Vagina (tissue), 2 donors: ENCODE results near the gene IFI6. TPM values are rescaled to one million over a fixed set of nuclear protein-coding genes. Genes with fewer than 3 reads are reported as not detected.
A peak's percentile ranks its signal among the peaks of the same experiment; 100 is the strongest.

Experiments
- DNase-seq, 2 donors: peaks; one replicate each; pipeline ENCODE4 v3.0.0-alpha.2; 2017; ENCODE audit errors: extremely low spot score in 2 of 2
- H3K27ac ChIP-seq: fragments of 200-600 bp; sonication (generic); one replicate; pipeline ENCODE4 v1.5.1; 2019
- H3K27me3 ChIP-seq: fragments of 200-600 bp; sonication (generic); one replicate; pipeline ENCODE4 v1.5.1; 2019
- H3K36me3 ChIP-seq, 2 donors: fragments of 200-600 bp; sonication (generic); one replicate each; pipeline ENCODE4 v1.5.1; 2017 to 2019
- H3K4me1 ChIP-seq: fragments of 200-600 bp; sonication (generic); one replicate; pipeline ENCODE4 v1.5.1; 2019
- H3K4me3 ChIP-seq, 2 donors: fragments of 200-600 bp; sonication (generic); 1 replicate in 1 of 2; 2 replicates in 1 of 2; pipeline ENCODE4 v1.5.1; 2016 to 2019
- H3K9me3 ChIP-seq: fragments of 200-600 bp; sonication (generic); one replicate; pipeline ENCODE4 v1.5.1; 2019
- CTCF ChIP-seq, 3 experiments: fragments of 450-650 bp in 2 of 3; fragments of 200-600 bp in 1 of 3; sonication (generic) in 1 of 3; IDR thresholded peaks; one replicate each; pipeline ENCODE4 v1.5.1; 2017 to 2019; ENCODE audit warnings: antibody characterized with exemption in 3 of 3, mild to moderate bottlenecking in 2 of 3, moderate library complexity in 2 of 3
- POLR2A ChIP-seq, 2 donors: fragments of 450-650 bp; IDR thresholded peaks; one replicate each; pipeline ENCODE4 v1.6.1; 2017; ENCODE audit warnings: antibody characterized with exemption in 2 of 2, mild to moderate bottlenecking in 2 of 2, moderate library complexity in 2 of 2
- POLR2AphosphoS5 ChIP-seq, 2 donors: sonication (generic); formaldehyde crosslinking; IDR thresholded peaks; one replicate each; pipeline ENCODE4 v1.9.0; 2017; ENCODE audit warnings: antibody characterized with exemption in 2 of 2, mild to moderate bottlenecking in 2 of 2, low read depth in 1 of 2; ENCODE audit not compliant: insufficient read depth in 1 of 2
- intact Hi-C: fragments of 100-400 bp; cut with DNase I; formaldehyde crosslinking; loops from one replicate; pipeline ENCODE4 v1.15.1; 2023
- total RNA-seq: library from RNA; depleted of rRNA; stranded (reverse); fragments of >200 nt; gene quantifications from one replicate; pipeline ENCODE4 v1.2.3, GENCODE V29; 2016

Gene IFI6
- total RNA-seq, 1 donor from 2014 or later, result 28.2 TPM

GRCh38 chr1:27672750-27673112, 739 bp upstream of the IFI6 start:
- Histone ChIP-seq H3K27ac (peak overlapping the region; percentile 93), H3K36me3 (no peaks in the 10 kb centered on the region), H3K4me1 (peaks cover 37% of the 10 kb centered on the region), H3K4me3 (peak overlapping the region; percentile 50 to 56), H3K9me3 (no peaks in the 10 kb centered on the region), H3K27me3 (no peaks in the 10 kb centered on the region)
- DNase-seq, result no peak
- TF ChIP-seq POLR2A (IDR thresholded peaks at IDR 0.05) (no peak), CTCF (IDR thresholded peaks at IDR 0.05) (no peak), POLR2AphosphoS5 (IDR thresholded peaks at IDR 0.05; ENCODE audit: insufficient read depth in 1 of 2, low read depth in 1 of 2) (no peak)
- intact Hi-C loops, result loop anchor here (5.0 to 10.0 kb wide), 2 partner anchors 52 to 160 kb away; partner anchors contain the start of genes FAM76A and PPP1R8

GRCh38 chr1:27669876-27670275, 2.1 kb downstream of the IFI6 start:
- no peak for TF ChIP-seq POLR2A (IDR thresholded peaks at IDR 0.05)
- no peak for TF ChIP-seq CTCF (IDR thresholded peaks at IDR 0.05)
- TF ChIP-seq POLR2AphosphoS5 (IDR thresholded peaks at IDR 0.05; ENCODE audit: insufficient read depth in 1 of 2, low read depth in 1 of 2), result no peak
- H3K36me3 ChIP-seq, result no peaks in the 10 kb centered on the region
- H3K27me3 ChIP-seq, result no peaks in the 10 kb centered on the region
- no peak for DNase-seq
- H3K4me3 ChIP-seq, result no peak overlapping the region
- peaks cover 37% of the 10 kb centered on the region for H3K4me1 ChIP-seq
- H3K27ac ChIP-seq, result peak overlapping the region; percentile 67
- intact Hi-C loops, result loop anchor here (5.0 to 10.0 kb wide), 4 partner anchors 55 to 365 kb away; partner anchors contain the start of genes FAM76A, GPR3 and PPP1R8
- H3K9me3 ChIP-seq, result no peaks in the 10 kb centered on the region

- no peak for DNase-seq
- peaks cover 37% of the 10 kb centered on the region for H3K4me1 ChIP-seq
- peak overlapping the region; percentile 67 for H3K27ac ChIP-seq
- intact Hi-C loops, result loop anchor here (10.0 kb wide), 2 partner anchors 274 to 364 kb away; partner anchors contain the start of gene GPR3
- TF ChIP-seq POLR2A (IDR thresholded peaks at IDR 0.05) (no peak), POLR2AphosphoS5 (IDR thresholded peaks at IDR 0.05; ENCODE audit: insufficient read depth in 1 of 2, low read depth in 1 of 2) (peak; percentile 19 to 69), CTCF (IDR thresholded peaks at IDR 0.05) (peak; percentile 66 to 82 (median 79))
- peak overlapping the region; percentile 38 to 39 for H3K4me3 ChIP-seq
- H3K9me3 ChIP-seq, result no peaks in the 10 kb centered on the region
- H3K36me3 ChIP-seq, result no peaks in the 10 kb centered on the region
- H3K27me3 ChIP-seq, result no peaks in the 10 kb centered on the region
These were observed 2.9 kb downstream of the IFI6 start for GRCh38 chr1:27668808-27669723.

- TF ChIP-seq POLR2AphosphoS5 (IDR thresholded peaks at IDR 0.05; ENCODE audit: insufficient read depth in 1 of 2, low read depth in 1 of 2) (no peak), CTCF (IDR thresholded peaks at IDR 0.05) (no peak), POLR2A (IDR thresholded peaks at IDR 0.05) (no peak)
- no peak for DNase-seq
These were observed 3.7 kb downstream of the IFI6 start for GRCh38 chr1:27668121-27668807.

More at GRCh38 chr1:27668121-27668807, 3.7 kb downstream of the IFI6 start:
- Histone ChIP-seq H3K4me3 (no peak overlapping the region), H3K27me3 (no peaks in the 10 kb centered on the region), H3K4me1 (peaks cover 37% of the 10 kb centered on the region), H3K27ac (no peak overlapping the region), H3K9me3 (no peaks in the 10 kb centered on the region), H3K36me3 (no peaks in the 10 kb centered on the region)
- intact Hi-C loops, result loop anchor here (10.0 kb wide), 2 partner anchors 273 to 363 kb away; partner anchors contain the start of gene GPR3
